Endothelial cell of umbilical vein (primary cell): Measurements from ENCODE around the gene SEMA4C.

Experiments used
- EZH2 ChIP-seq: IDR thresholded peaks from 2 replicates; pipeline ENCODE4 v1.6.1; 2012; ENCODE audit warnings: borderline replicate concordance, low read depth, mild to moderate bottlenecking, moderate library complexity, low read length, inconsistent platforms; ENCODE audit not compliant: severe bottlenecking
- FOS ChIP-seq: IDR thresholded peaks from 2 replicates; pipeline ENCODE4 v1.6.1; 2011; ENCODE audit warnings: mild to moderate bottlenecking, low read length, moderate library complexity, borderline replicate concordance; ENCODE audit not compliant: insufficient read depth
- GATA2 ChIP-seq: IDR thresholded peaks from 2 replicates; pipeline ENCODE4 v1.7.0; 2011; ENCODE audit warnings: low read depth, mild to moderate bottlenecking, moderate library complexity, mixed read lengths, low read length; ENCODE audit not compliant: insufficient read length, insufficient read depth
- JUN ChIP-seq: IDR thresholded peaks from 2 replicates; pipeline ENCODE4 v1.6.1; 2011; ENCODE audit warnings: borderline replicate concordance, low read depth; ENCODE audit not compliant: insufficient read length, insufficient read depth
- MYC ChIP-seq: IDR thresholded peaks from one replicate; pipeline ENCODE4 v1.6.1; 2011; ENCODE audit warnings: mild to moderate bottlenecking, low read depth, low read length
- POLR2A ChIP-seq: IDR thresholded peaks from 2 replicates; pipeline ENCODE4 v1.6.1; 2012; ENCODE audit warnings: low read depth, mild to moderate bottlenecking, control low read depth, low read length
- POLR2AphosphoS5 ChIP-seq: IDR thresholded peaks from 2 replicates; pipeline ENCODE4 v1.6.1; 2012; ENCODE audit warnings: low read depth, mild to moderate bottlenecking, control low read depth, low read length, moderate library complexity; ENCODE audit not compliant: insufficient read depth
- TF ChIP-seq, protein P1 (sequence below), 2 donors: IDR thresholded peaks; 1 replicate in 1 of 2; 2 replicates in 1 of 2; pipeline ENCODE4 v1.5.1; 2011; ENCODE audit warnings: low read length in 2 of 2, mild to moderate bottlenecking in 2 of 2, moderate library complexity in 2 of 2, control low read depth in 1 of 2, inconsistent platforms in 1 of 2, low read depth in 1 of 2; ENCODE audit not compliant: insufficient read depth in 1 of 2; ENCODE audit errors: extremely low read depth in 1 of 2
- TF ChIP-seq, protein P2 (sequence below): IDR thresholded peaks from 2 replicates; pipeline ENCODE4 v1.6.1; 2011; ENCODE audit not compliant: insufficient read depth, insufficient read length

DNA sequence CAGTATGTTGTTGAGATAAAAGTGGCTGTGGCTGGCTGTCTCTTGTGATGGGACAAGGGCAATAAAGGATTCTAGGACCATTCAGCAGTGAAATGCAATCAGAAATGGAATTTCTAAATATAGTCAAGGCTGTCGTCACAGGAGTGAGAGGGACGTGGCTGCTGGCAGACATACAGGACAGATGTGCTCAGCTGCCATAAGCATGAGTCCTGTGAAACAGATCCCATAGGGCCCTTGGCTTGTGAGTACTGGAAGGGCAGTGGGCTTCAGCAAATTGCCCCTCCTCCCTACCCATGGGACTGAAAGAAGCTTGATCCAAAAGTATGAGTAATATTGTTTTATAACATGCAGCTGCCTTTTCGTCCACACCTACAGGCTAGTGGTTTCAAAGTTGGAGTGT, 58.0 kb downstream of the SEMA4C start:
- TF ChIP-seq EZH2, result no peak
- TF ChIP-seq, protein P1, sequence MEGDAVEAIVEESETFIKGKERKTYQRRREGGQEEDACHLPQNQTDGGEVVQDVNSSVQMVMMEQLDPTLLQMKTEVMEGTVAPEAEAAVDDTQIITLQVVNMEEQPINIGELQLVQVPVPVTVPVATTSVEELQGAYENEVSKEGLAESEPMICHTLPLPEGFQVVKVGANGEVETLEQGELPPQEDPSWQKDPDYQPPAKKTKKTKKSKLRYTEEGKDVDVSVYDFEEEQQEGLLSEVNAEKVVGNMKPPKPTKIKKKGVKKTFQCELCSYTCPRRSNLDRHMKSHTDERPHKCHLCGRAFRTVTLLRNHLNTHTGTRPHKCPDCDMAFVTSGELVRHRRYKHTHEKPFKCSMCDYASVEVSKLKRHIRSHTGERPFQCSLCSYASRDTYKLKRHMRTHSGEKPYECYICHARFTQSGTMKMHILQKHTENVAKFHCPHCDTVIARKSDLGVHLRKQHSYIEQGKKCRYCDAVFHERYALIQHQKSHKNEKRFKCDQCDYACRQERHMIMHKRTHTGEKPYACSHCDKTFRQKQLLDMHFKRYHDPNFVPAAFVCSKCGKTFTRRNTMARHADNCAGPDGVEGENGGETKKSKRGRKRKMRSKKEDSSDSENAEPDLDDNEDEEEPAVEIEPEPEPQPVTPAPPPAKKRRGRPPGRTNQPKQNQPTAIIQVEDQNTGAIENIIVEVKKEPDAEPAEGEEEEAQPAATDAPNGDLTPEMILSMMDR (IDR thresholded peaks at IDR 0.05; ENCODE audit: extremely low read depth in 1 of 2, insufficient read depth in 1 of 2, low read depth in 1 of 2, low read length in 2 of 2), result no peak
- TF ChIP-seq POLR2A, result no peak
- no peak for TF ChIP-seq MYC
- TF ChIP-seq FOS, result no peak
- no peak for TF ChIP-seq POLR2AphosphoS5
- TF ChIP-seq, protein P2, sequence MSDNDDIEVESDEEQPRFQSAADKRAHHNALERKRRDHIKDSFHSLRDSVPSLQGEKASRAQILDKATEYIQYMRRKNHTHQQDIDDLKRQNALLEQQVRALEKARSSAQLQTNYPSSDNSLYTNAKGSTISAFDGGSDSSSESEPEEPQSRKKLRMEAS, result no peak
- TF ChIP-seq GATA2, result no peak
- no peak for TF ChIP-seq JUN
